Stimulated activated CD4-positive, alpha-beta T cell treated with anti-CD3 and anti-CD28 coated beads, Interleukin-12 subunit alpha, Interleukin-12 subunit beta, amount 100 ng/mL, for 4 hours (primary cell): ENCODE data around the gene CCDC14.
A peak's percentile ranks its signal among the peaks of the same experiment; 100 is the strongest.
"Not testable (repeated sequence)": the region's sequence is repeated elsewhere in the genome, so short reads cannot be mapped to it uniquely, and the experiment has no call there.

ENCODE experiments used
- DNase-seq: peaks from one replicate; pipeline ENCODE4 v3.0.0-alpha.2; 2020

The CCDC14 gene, protein sequence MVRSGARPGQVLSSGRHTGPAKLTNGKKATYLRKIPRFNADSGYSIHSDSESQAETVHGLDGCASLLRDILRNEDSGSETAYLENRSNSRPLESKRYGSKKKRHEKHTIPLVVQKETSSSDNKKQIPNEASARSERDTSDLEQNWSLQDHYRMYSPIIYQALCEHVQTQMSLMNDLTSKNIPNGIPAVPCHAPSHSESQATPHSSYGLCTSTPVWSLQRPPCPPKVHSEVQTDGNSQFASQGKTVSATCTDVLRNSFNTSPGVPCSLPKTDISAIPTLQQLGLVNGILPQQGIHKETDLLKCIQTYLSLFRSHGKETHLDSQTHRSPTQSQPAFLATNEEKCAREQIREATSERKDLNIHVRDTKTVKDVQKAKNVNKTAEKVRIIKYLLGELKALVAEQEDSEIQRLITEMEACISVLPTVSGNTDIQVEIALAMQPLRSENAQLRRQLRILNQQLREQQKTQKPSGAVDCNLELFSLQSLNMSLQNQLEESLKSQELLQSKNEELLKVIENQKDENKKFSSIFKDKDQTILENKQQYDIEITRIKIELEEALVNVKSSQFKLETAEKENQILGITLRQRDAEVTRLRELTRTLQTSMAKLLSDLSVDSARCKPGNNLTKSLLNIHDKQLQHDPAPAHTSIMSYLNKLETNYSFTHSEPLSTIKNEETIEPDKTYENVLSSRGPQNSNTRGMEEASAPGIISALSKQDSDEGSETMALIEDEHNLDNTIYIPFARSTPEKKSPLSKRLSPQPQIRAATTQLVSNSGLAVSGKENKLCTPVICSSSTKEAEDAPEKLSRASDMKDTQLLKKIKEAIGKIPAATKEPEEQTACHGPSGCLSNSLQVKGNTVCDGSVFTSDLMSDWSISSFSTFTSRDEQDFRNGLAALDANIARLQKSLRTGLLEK

DNA sequence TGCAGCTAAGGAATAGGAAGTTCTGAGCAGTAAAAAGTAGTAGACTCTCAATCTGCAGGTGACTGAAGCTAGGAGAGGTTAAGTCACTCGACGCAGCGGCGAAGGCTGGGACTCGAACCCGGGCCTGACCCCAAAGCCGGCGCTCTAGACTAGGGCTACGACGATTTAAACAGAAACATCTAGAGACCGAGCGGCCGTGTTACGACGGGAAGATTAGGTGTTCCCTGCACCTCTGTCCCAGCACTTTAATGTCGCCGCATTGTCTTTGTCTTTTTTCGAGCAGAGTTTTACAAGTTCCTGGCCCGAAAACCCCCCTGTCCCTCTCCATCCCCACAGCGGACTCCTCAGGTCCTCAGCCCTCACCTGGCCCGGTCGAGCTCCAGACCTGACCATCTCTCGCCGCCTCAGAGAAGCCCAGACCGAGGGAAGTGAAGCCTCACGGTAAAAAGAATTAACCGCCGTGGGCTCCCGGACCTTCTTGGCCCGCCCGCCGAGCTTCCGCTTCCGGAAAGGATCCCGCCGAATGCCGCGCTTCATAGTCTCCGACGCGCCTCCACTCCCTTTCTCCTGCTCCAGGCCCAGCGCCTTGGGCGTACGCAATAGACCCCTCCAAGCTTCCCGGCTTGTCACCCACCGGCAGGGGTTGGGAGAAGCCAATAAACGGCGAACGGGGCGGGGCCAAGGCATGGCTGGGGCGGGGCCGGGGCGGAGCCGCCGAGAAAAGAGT, at the start of gene CCDC14:
TSS of gene CCDC14 (minus strand) at position 449 of the 727 bp plus-strand sequence. CDS start at position 393, 56 bp downstream.
- peak; percentile 78 for DNase-seq

DNA sequence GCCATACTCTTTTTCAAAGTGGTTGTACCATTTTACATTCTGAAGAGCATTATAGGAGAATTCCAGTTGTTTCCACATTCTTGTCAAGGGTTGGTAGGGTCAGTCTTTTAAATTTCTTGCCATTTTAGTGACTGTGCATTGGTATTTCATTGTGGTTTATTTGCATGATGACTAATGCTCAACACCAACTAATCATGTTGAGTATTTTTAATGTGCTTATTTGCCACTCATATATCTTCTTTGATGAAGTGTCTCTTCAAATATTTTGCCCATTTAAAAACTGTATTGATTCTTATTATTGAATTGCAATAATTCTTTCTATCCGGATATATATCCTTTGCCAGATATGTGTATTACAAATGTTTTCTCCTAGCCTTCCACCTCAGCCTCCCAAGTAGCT, 47.3 kb upstream of the CCDC14 start:
- not testable (repeated sequence) for DNase-seq

DNA sequence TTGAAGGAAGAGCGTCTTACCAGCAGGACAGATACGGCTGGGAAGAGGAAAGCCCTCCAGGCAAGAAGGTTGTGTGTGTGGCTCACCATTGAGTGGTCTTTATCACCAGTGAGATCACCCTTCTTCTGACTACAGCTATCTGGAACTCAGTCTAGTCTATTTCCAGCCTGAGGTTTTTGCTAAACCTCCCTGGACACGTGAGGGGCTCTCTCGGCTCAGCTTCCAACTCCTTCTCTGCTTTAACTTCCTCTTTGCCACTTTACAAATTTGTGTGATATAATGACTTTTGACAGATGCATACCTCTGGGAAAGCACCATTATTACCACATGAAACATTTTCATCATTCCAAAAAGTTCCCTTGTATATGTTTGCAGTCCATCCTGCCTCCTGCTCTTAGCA, 46.2 kb upstream of the CCDC14 start:
- no peak for DNase-seq

DNA sequence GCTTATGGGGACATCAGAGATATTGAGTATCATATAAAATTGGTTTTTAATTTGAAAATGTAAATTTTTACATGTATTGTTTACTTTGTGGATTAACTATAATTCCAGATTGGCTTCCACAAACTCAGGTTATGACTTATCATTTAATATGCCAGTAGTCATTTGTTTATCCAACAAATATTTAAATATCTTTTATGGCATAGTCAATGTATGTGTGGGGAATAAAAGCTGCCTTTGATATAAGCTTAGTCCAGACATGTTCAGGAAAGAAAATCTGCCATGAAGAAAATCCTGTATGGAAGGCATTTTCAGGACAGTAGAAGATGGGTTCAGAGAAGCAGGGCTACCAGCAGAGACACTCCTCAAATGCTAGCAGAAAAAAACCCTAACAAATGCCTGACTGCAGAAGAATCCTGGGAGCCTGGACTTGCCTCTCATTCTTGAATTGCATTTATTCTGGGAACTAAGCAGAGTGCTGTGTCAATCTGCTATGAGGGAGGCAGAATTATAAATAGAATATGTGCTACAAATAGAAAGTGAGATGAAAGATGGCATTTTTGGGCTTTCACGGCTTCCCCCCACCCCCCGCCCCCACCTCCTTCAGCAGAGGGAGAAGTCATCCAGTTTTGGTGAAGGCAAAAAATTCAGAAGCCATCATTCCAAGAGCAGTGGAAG, 41.5 kb upstream of the CCDC14 start:
- not testable (repeated sequence) for DNase-seq

DNA sequence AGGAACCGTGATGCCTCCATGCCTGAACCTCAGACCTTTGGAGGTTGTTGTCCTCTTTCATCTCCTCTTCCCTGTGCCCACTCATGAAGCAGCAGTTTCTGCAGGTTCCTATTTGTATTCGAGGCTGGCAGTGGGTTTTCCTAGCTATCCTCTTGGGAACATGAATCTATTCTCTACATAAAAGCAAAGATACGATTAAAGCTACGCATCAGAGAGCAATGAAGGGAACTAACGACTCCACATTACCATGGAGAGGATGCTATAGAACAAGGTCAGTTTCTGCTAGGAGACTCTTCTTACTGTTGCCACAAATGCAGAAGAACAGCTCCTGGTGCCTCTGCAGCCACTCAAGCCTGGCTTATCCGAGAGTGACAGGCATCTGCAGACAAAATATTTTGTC, 40.3 kb upstream of the CCDC14 start:
- DNase-seq, result not testable (repeated sequence)

DNA sequence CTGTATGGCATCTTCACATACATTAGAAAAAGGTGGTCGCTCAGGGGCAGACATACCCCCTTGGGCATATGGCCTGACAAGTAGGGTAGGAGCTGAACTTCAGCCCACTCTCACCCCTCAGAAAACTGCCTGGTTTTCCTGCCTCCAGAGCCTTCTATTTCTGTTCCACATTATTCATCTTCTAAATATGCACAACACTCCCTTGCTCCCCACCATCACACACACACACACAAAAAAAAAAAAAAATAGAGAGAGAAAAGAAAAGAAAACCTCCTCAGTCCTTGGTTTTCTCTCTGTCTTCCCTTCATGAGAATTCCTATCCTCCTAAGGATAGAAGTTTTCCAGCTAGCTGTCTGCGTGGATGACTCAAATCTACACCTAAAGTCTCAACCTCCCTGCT, 36.5 kb upstream of the CCDC14 start:
- no peak for DNase-seq

DNA sequence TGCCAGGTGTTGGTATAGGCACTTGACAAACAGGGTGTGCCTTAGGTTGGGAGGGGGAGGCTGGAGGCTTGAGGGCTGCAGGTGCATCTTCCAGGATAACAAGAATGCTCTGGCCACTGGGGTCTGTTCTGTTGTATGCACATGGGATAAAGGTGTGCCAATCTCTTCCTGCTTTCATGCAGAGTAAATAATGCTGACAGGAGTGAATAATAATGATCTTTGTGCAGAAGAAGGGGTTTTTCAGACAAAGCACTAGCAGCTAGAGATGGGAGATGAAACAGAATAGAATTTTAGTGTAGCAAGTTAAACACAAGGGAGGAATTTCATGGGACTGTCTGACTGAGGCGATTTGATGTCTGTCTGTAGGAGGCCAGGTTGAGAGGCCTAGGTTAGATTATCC, 32.8 kb upstream of the CCDC14 start:
- DNase-seq, result no peak

DNA sequence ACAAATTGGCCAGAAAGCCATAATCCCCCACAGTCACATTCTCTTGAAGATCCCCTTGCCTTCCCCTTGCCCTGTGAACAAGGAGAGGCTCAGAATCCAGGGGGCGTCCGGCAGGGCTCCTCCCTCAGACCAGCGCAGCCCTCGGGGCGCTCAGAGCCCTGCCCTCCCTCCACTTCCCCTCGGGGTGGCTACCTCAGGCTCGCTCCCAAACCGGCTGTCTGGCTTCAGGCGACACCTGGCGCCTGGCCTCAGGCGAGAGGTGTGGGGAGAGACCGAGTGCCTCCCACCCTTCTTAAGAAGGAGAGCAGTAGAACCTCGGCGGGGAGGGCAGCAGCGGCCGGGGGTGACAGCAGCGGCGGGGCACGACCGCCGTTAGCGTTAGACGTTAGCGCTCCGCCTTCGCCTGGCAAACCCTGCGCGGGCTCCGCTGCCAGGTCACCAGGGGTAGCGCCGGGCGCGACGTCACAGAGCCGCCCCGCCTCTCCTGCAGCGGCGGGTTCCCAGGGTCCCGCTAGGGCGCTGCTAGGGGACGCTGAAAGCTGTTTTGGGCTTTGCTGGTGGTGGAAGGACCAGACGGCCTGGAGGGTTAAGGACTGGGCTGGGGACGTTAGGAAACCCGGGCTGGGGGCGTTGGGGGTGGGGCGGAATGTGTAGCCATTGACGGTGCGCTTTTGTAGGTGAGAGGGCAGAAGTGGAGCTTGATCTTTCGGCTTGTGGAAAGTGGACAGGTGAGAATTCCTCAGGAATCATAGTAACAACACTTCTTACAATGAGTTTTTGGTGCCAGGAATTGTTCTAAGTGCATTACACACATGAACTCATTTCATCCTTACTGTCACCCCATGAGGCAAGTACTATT, 30.9 kb upstream of the CCDC14 start, which contains the start of gene ROPN1:
TSS of gene ROPN1 (minus strand) at position 395 of the 859 bp plus-strand sequence. CDS start 11,643 bp downstream, outside the sequence.
- not testable (repeated sequence) for DNase-seq

DNA sequence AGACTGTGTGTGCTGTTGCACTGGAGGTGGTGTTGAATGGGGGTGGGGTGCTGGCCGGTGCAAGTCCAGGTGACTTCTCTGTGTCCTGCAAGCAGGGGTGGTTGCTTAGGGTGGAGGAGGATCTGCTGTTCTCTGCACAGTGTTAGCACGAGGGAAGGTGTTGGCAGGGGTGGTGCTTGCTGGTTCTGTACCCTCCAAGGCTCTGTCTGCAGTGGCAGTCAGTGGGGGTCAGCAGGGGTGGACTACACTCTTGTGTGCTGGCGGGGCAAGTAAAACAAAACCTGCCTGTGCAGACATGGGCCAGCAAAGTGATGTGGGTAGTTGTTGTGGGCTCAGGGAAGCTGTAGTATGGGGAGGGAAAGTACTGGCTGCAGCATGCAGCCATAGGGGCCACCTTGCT, 25.4 kb upstream of the CCDC14 start:
- DNase-seq, result no peak

DNA sequence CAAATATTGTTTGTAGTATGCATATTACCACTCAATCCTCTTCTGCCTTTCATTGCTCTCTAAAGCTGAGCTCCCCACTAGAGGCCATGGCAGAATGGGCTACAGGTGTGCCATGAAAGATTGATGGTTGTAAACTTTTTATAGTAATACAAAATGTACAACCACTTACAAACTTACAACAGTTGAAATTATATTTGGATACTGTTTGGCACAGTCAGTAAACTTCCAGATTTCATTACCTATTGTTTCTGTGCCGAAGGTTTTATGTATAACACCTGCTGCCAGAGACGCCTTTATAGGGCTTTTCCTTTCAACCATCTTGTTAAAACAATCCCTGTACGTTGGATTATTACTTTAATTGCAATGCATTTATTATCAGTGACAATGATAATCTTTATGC, 23.9 kb upstream of the CCDC14 start:
- DNase-seq, result no peak

DNA sequence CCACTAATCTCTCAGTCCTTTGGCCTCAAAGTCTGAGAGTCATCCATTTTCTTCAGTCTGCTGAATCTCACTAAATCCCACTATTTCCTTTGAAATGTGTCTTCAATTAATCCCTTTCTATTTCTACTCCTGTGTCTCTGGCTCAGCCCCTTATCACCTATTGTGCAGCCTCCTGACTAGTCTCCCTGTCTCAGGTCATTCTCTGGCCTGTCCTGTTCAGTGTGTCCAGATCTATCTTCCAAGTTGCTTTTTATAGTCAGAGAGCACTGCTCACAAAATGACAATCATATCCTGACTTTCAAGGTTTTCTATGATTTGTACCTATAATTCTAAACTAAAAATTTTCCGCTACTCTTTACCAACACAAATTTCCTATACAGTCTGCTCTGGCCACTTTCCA, 23.3 kb upstream of the CCDC14 start:
- no peak for DNase-seq

DNA sequence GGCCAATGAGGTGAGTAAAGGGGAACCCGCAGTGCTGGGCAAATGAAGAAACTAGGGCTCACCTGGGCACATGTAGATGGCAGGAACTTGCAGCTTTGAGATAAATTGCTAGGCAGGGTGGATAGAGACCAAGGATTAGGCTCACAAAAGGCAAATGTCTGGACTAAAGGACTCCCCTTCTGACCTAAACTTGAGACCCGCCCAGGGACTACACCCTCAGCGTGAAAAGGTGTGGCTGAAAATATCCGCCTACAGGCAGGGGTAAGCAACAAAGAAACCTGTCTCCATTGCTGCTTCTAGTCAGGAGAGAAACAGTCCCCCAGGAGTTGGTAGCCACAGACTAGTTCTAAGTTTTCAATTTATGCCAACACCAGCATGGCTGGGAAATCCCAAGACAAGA, 20.3 kb upstream of the CCDC14 start:
- not testable (repeated sequence) for DNase-seq

DNA sequence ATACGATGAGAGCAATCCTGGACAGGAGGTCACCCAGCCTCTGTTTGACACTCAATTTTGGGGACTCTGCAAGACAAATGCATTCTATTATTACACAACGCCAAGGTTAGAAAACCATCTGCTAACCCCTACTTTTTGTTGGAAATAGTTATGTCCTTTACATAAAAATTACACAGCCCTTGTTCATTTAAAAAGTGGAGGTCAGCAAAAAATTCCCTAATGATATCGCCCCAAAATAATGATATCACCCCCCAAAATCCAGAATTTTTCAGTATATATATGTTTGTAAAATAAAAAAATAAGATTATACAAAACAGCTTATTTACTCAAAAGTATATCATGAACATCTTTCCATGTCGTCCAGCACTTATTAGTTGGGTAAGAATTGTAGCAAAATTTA, 19.5 kb upstream of the CCDC14 start:
- DNase-seq, result no peak

DNA sequence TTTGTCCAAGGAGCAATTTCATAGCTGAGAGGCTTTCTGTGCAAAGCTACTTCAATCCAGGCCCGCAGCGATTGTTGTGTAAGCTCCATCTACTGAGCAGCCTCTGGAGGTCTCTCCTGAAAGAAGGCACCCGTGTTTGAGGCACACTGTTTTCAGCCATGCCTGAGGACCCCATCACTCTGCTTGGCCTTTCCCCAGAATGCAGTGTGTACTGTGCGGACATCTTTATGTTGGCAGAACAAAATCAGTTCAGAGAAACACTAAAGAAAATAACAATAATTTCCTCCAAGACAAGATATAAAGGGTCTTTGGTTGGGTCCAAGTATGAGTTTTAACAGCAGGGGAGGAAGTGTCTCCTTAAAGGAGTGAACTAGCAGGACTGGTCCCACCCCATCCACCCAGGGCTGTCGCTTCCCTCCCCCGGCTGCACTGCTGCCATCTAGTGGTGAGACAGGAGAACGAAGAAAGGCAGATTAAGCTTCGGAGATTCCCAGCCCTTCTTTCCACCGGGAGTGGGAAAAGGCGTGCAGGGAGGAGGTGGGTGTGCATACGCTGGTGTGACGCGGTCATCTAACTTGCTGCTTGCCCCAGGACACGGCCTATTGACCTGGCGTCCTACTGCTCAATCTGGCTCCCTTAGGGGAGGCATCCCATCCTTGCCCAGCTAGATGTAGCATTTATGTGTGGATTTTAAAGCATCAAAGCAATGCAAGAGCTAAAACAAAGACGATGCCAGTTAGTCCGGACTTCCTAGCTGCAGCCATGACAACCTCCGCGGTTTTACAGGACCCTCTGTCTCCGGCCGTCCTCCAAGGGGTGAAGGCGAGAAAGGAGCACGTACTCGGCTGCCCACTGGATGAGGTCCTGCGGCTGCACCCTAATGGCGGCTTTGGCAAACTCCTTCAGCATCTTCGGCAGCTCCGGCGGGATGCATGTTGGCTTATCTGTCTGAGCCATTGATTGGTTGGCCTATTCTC, 18.8 kb upstream of the CCDC14 start:
- not testable (repeated sequence) for DNase-seq

DNA sequence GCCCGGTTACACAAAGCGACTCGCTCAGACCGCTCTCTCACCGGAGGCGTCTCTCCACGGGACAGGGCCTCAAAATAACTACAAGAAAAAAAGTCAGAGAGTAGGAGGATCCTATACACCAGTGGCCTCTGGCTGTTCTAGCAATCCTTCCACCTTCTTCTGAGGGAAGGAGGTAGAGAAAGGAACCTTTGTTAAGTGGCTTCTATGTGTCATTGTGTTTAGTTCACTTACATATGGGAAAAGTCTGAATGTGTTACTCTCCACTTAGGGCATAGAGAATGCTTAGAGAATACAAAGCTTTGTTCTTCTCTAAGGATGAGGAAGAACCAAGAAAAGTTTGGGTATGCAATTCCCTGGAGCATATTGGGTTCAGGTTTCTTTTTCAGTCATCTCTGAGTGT, 15.9 kb upstream of the CCDC14 start:
- not testable (repeated sequence) for DNase-seq

DNA sequence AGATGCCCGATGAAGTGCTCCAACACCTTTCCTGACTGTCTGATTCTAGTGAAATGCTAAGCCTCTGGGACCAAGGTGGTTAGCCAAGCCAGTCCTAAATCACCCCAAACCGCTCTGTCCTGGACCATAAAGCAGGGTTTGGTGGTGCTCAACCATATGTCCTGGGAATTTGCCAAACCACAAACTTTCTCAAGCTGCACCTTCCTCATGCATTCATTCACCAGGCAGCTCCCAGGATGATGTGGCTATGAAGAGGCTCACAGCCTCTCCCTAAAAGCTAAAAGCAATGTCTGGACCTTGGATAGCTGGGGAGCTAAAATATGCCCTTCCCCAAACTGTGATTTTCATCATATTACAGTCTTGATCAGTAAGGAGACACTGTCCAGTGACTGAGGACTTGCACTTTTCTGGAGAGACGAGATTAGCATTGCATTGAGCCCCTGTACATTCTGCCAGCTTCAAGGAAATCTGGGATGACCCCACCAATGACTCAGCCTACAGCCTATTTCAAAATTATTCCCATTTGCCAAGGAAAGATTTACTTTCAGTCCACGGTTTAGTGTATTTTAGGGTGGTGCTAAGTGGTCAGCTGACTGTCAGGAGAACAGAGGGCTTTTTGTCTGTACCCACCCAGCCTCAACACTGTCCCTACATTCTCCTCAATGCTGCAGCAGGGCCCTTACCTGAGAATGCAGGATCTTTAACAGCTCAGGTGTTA, 15.3 kb upstream of the CCDC14 start:
- not testable (repeated sequence) for DNase-seq

DNA sequence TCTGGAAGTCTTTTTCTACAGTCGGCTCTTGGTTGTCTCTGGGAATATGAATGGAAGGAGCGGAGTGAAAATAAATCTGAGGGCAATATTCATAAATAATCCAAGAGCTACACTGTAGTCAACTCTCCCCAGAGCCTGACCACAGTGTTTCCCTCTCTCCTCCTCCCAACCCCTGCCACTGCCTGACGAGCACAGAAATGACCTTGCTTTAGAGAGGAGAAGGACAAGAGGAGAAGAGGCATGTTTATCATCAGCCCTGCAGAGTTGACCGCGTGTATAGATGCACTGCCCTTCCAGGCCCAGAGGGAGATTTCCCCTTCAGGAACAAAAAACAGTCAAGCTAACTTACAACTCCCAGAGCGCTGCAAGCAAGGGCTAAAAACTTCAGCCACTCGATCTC, 14.0 kb upstream of the CCDC14 start:
- not testable (repeated sequence) for DNase-seq

DNA sequence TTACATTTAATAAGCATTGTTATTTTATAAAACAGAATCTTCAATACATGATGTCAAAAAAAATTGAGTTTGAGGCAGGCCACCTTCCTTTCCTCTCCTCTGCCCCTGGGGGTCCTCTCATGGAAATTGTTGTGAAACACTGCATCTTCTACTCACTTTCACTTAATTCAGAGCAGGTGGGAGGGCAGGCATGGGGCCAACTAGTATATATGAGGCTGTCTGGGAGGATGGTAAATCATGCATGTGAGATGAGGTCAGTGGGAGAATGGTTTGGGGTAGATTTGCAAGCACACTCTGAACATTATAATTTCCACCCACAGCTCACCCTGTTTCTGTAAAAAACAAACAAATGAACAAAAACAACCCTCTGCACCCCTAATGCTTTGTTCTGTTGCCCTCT, 10.4 kb upstream of the CCDC14 start:
- no peak for DNase-seq

DNA sequence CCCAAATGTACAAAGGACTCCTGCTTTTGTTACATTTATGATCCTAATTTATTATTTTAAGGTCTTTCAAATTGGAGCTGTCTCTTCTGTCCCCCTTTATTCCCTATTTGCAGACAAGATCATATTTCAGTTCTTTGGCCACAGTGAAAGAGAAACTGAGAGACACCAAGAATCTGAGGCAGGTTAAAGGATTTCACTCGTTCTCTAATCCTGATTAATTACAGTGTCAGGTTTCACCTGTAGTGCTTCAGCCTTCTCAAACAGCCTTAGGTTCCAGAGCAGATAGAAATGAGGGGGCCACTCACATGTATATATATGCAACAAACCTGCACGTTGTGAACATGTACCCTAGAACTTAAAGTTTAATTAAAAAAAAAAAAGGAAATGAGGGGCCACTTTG, 6.2 kb upstream of the CCDC14 start:
- not testable (repeated sequence) for DNase-seq
